HEK293T (cell line): ENCODE measurements around the gene OXSM.

Source experiments
- CTCF ChIA-PET: fragments of 350-600 bp; formaldehyde crosslinking; extraction: SDS; loops from one replicate; lab custom pipeline; 2021; ENCODE audit warnings: antibody characterized with exemption, inconsistent platforms; lab: Yijun Ruan, JAX
- POLR2A ChIA-PET: fragments of 350-600 bp; formaldehyde crosslinking; extraction: SDS; loops from one replicate; lab custom pipeline; 2020; ENCODE audit warnings: antibody characterized with exemption, inconsistent platforms; lab: Yijun Ruan, JAX
- DNase-seq: peaks from one replicate; pipeline ENCODE4 v3.0.0; 2012; ENCODE audit warnings: mixed read lengths; ENCODE audit errors: extremely low spot score
- ARNT ChIP-seq: fragments of 450-650 bp; IDR thresholded peaks from 2 replicates; pipeline ENCODE4 v1.6.1; 2017; ENCODE audit warnings: mild to moderate bottlenecking
- BHLHE40 ChIP-seq: fragments of 450-650 bp; IDR thresholded peaks from 2 replicates; pipeline ENCODE4 v1.6.1; 2016; ENCODE audit warnings: mild to moderate bottlenecking, moderate library complexity, borderline replicate concordance
- CTBP1 ChIP-seq: fragments of 450-650 bp; IDR thresholded peaks from 2 replicates; pipeline ENCODE4 v1.6.1; 2016; ENCODE audit warnings: borderline replicate concordance
- ELF4 ChIP-seq: fragments of 450-650 bp; IDR thresholded peaks from 2 replicates; pipeline ENCODE4 v1.6.1; 2017; ENCODE audit warnings: antibody characterized with exemption
- FOXA1 ChIP-seq: fragments of 450-650 bp; IDR thresholded peaks from 2 replicates; pipeline ENCODE4 v1.6.1; 2016; ENCODE audit warnings: mild to moderate bottlenecking
- FOXK2 ChIP-seq: fragments of 450-650 bp; IDR thresholded peaks from 2 replicates; pipeline ENCODE4 v1.6.1; 2016; ENCODE audit warnings: mild to moderate bottlenecking
- FOXM1 ChIP-seq: fragments of 450-650 bp; IDR thresholded peaks from 2 replicates; pipeline ENCODE4 v1.6.1; 2017; ENCODE audit warnings: mild to moderate bottlenecking, borderline replicate concordance
- HDGF ChIP-seq: fragments of 450-650 bp; IDR thresholded peaks from 2 replicates; pipeline ENCODE4 v1.6.1; 2017; ENCODE audit warnings: antibody characterized with exemption, borderline replicate concordance
- L3MBTL2 ChIP-seq: fragments of 450-650 bp; conservative IDR thresholded peaks from 2 replicates; pipeline ENCODE4 v1.6.1; 2016; ENCODE audit warnings: mild to moderate bottlenecking
- LEF1 ChIP-seq: fragments of 450-650 bp; IDR thresholded peaks from 2 replicates; pipeline ENCODE4 v1.6.1; 2017; ENCODE audit warnings: mild to moderate bottlenecking, borderline replicate concordance
- NFRKB ChIP-seq: fragments of 450-650 bp; IDR thresholded peaks from 2 replicates; pipeline ENCODE4 v1.6.1; 2016; ENCODE audit warnings: mild to moderate bottlenecking, moderate library complexity
- SP1 ChIP-seq: fragments of 450-650 bp; IDR thresholded peaks from 2 replicates; pipeline ENCODE4 v1.6.1; 2017
- SUZ12 ChIP-seq: fragments of 450-650 bp; IDR thresholded peaks from 2 replicates; pipeline ENCODE4 v1.6.1; 2016; ENCODE audit warnings: mild to moderate bottlenecking
- TARDBP ChIP-seq: fragments of 450-650 bp; IDR thresholded peaks from 2 replicates; pipeline ENCODE4 v1.6.1; 2016
- ZNF384 ChIP-seq: fragments of 450-650 bp; IDR thresholded peaks from 2 replicates; pipeline ENCODE4 v1.6.1; 2016
- TF ChIP-seq, protein P1 (sequence below): fragments of 450-650 bp; IDR thresholded peaks from 2 replicates; pipeline ENCODE4 v1.6.1; 2016

The OXSM gene

DNA sequence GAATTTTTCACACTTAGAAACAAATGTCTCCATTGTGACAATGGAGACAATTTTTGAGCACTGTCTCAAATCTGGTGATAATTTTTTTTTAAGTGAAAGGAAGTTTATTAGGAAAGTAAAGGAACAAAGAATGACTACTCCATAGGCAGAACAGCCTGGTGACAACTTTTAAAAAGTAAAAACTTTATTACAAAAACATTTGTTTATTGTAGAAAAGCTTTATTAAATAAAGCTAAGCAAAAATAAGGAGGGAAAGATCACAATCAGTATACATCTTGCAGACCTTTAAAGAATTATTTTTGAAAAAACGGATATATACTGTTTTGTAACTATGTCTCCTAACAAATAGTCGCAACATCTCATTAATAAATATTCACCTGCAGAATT lies 688 bp upstream of the OXSM start:
- TF ChIP-seq SP1: no peak
- no peak for TF ChIP-seq FOXA1
- TF ChIP-seq ARNT: no peak
- TF ChIP-seq TARDBP: no peak
- no peak for TF ChIP-seq SUZ12
- no peak for TF ChIP-seq LEF1
- no peak for TF ChIP-seq FOXM1
- TF ChIP-seq FOXK2: no peak
- TF ChIP-seq NFRKB: no peak
- TF ChIP-seq HDGF: no peak
- TF ChIP-seq CTBP1: no peak
- TF ChIP-seq L3MBTL2: no peak
- DNase-seq: no peak
- ChIA-PET CTCF (no interaction called here), POLR2A (interaction anchor here (1.0 to 1.4 kb wide), 3 partner anchors 12 to 141 kb away, joined by 3 read pairs; no protein-coding TSS in a partner anchor)

GRCh38 chr3:25801786-25802185 lies 11.9 kb downstream of the OXSM start:
- CTCF ChIA-PET: no interaction called here
- no peak for DNase-seq
- TF ChIP-seq FOXA1 (no peak), ARNT (no peak), HDGF (no peak), NFRKB (no peak), L3MBTL2 (no peak), FOXK2 (no peak), FOXM1 (no peak), ELF4 (no peak), ZNF384 (no peak), TARDBP (no peak), CTBP1 (no peak), SP1 (no peak), BHLHE40 (no peak), SUZ12 (no peak), LEF1 (no peak)
- POLR2A ChIA-PET: no interaction called here

GRCh38 chr3:25803833-25804232 lies 13.9 kb downstream of the OXSM start:
- CTCF ChIA-PET: no interaction called here
- no peak for DNase-seq
- TF ChIP-seq TARDBP: no peak
- no peak for TF ChIP-seq NFRKB
- TF ChIP-seq ZNF384: no peak
- no peak for TF ChIP-seq SP1
- no peak for TF ChIP-seq BHLHE40
- TF ChIP-seq ELF4: no peak
- no peak for TF ChIP-seq HDGF
- TF ChIP-seq SUZ12: no peak
- TF ChIP-seq CTBP1: no peak
- no peak for TF ChIP-seq FOXK2
- TF ChIP-seq FOXA1: no peak
- no peak for TF ChIP-seq LEF1
- no peak for TF ChIP-seq L3MBTL2
- POLR2A ChIA-PET: no interaction called here

DNA sequence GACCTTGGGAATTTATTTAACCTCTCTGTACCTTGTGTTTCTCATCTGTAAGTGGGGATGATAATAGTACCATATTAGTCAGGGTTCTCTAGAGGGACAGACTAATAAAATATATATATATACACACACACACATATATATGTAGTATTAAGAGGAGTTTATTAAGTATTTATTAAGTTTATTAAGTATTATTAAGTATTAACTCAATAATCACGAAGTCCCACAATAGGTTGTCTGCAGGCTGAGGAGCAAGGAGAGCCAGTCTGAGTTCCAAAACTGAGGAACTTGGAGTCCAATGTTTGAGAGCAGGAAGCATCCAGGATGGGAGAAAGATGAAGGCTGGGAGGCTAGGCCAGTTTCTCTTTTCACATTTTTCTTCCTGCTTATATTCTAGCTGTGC lies 14.8 kb downstream of the OXSM start:
- ChIA-PET POLR2A (no interaction called here), CTCF (no interaction called here)
- no peak for DNase-seq
- TF ChIP-seq SUZ12 (no peak), NFRKB (no peak), SP1 (no peak), CTBP1 (no peak), LEF1 (no peak), L3MBTL2 (no peak), ELF4 (no peak), FOXK2 (no peak), FOXA1 (no peak), TARDBP (no peak), HDGF (no peak), BHLHE40 (no peak)
- TF ChIP-seq, protein P1, sequence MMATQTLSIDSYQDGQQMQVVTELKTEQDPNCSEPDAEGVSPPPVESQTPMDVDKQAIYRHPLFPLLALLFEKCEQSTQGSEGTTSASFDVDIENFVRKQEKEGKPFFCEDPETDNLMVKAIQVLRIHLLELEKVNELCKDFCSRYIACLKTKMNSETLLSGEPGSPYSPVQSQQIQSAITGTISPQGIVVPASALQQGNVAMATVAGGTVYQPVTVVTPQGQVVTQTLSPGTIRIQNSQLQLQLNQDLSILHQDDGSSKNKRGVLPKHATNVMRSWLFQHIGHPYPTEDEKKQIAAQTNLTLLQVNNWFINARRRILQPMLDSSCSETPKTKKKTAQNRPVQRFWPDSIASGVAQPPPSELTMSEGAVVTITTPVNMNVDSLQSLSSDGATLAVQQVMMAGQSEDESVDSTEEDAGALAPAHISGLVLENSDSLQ: no peak

- POLR2A ChIA-PET: no interaction called here
- CTCF ChIA-PET: no interaction called here
- no peak for TF ChIP-seq FOXK2
- no peak for TF ChIP-seq SP1
- TF ChIP-seq FOXA1: no peak
- no peak for TF ChIP-seq BHLHE40
- no peak for TF ChIP-seq HDGF
- no peak for TF ChIP-seq NFRKB
- no peak for TF ChIP-seq LEF1
- TF ChIP-seq ARNT: no peak
- DNase-seq: no peak
Measured at GRCh38 chr3:25812644-25813043, 22.8 kb downstream of the OXSM start.

DNA sequence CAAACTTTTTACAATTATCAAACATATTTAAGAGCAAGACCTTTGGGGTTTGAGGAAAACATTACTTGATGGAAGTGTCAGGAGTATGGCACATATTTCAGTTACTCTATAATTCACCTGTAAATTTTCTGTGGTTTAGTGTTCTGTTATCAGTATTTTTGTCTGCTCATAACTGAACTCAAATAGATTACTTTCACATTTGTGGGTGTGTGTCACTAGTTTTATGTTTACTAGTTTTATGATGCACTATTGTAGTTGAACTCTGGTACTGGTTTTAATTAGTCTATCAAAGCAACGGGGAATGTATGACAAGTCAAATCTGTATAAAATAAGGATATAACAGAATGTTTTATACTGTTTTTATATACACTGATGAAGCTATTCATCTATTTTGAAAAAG lies 27.2 kb downstream of the OXSM start:
- no peak for TF ChIP-seq BHLHE40
- TF ChIP-seq TARDBP: no peak
- no peak for TF ChIP-seq FOXK2
- no peak for TF ChIP-seq HDGF
- TF ChIP-seq, protein P1: no peak
- TF ChIP-seq FOXM1: no peak
- no peak for TF ChIP-seq CTBP1
- no peak for TF ChIP-seq SUZ12
- TF ChIP-seq LEF1: no peak
- TF ChIP-seq ARNT: no peak
- no peak for TF ChIP-seq ELF4
- no peak for TF ChIP-seq FOXA1
- ChIA-PET CTCF (interaction anchor here (2.1 kb wide), 1 partner anchor 168 kb away, joined by 6 read pairs; no protein-coding TSS in a partner anchor), POLR2A (no interaction called here)
- no peak for DNase-seq
